ENCODE measurements around the gene KDM1A.

Gene KDM1A

DNA sequence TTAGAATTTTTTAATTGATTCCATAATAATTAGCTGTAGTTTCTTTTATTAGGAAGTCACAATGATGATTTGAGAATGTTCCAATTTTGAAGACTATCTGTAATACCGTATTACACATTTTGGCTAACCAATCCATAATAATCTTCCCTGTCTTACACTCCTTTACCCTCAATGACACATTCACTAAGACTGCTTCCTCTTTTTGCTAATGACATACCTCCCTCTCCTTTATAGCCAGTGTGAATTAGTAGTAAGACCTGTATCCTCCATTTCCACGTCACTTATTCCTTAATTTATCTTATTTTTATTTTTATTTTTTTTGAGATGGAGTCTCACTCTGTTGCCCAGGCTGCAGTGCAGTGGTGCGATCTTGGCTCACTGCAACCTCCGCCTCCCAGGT lies 10.1 kb downstream of the KDM1A start:
- TF ChIP-seq TOX (CRISPR knock-in tag; IDR thresholded peaks at IDR 0.05; ENCODE audit: borderline replicate concordance) (no peak), OSR1 (CRISPR knock-in tag; IDR thresholded peaks at IDR 0.05) (no peak), SNAI2 (CRISPR knock-in tag; IDR thresholded peaks at IDR 0.05) (no peak), ZFP30 (CRISPR knock-in tag; IDR thresholded peaks at IDR 0.05) (no peak), BACH2 (CRISPR knock-in tag; IDR thresholded peaks at IDR 0.05; ENCODE audit: borderline replicate concordance) (no peak)
- TF ChIP-seq, protein P1, sequence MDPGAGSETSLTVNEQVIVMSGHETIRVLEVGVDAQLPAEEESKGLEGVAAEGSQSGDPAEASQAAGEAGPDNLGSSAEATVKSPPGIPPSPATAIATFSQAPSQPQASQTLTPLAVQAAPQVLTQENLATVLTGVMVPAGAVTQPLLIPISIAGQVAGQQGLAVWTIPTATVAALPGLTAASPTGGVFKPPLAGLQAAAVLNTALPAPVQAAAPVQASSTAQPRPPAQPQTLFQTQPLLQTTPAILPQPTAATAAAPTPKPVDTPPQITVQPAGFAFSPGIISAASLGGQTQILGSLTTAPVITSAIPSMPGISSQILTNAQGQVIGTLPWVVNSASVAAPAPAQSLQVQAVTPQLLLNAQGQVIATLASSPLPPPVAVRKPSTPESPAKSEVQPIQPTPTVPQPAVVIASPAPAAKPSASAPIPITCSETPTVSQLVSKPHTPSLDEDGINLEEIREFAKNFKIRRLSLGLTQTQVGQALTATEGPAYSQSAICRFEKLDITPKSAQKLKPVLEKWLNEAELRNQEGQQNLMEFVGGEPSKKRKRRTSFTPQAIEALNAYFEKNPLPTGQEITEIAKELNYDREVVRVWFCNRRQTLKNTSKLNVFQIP (CRISPR knock-in tag; IDR thresholded peaks at IDR 0.05; ENCODE audit: borderline replicate concordance, low read depth): no peak
- TF ChIP-seq, protein P2, sequence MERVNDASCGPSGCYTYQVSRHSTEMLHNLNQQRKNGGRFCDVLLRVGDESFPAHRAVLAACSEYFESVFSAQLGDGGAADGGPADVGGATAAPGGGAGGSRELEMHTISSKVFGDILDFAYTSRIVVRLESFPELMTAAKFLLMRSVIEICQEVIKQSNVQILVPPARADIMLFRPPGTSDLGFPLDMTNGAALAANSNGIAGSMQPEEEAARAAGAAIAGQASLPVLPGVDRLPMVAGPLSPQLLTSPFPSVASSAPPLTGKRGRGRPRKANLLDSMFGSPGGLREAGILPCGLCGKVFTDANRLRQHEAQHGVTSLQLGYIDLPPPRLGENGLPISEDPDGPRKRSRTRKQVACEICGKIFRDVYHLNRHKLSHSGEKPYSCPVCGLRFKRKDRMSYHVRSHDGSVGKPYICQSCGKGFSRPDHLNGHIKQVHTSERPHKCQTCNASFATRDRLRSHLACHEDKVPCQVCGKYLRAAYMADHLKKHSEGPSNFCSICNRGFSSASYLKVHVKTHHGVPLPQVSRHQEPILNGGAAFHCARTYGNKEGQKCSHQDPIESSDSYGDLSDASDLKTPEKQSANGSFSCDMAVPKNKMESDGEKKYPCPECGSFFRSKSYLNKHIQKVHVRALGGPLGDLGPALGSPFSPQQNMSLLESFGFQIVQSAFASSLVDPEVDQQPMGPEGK (CRISPR knock-in tag; IDR thresholded peaks at IDR 0.05; ENCODE audit: borderline replicate concordance): no peak
- TF ChIP-seq, protein P3, sequence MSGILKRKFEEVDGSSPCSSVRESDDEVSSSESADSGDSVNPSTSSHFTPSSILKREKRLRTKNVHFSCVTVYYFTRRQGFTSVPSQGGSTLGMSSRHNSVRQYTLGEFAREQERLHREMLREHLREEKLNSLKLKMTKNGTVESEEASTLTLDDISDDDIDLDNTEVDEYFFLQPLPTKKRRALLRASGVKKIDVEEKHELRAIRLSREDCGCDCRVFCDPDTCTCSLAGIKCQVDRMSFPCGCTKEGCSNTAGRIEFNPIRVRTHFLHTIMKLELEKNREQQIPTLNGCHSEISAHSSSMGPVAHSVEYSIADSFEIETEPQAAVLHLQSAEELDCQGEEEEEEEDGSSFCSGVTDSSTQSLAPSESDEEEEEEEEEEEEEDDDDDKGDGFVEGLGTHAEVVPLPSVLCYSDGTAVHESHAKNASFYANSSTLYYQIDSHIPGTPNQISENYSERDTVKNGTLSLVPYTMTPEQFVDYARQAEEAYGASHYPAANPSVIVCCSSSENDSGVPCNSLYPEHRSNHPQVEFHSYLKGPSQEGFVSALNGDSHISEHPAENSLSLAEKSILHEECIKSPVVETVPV (CRISPR knock-in tag; IDR thresholded peaks at IDR 0.05): no peak
- ATAC-seq: no peak

DNA sequence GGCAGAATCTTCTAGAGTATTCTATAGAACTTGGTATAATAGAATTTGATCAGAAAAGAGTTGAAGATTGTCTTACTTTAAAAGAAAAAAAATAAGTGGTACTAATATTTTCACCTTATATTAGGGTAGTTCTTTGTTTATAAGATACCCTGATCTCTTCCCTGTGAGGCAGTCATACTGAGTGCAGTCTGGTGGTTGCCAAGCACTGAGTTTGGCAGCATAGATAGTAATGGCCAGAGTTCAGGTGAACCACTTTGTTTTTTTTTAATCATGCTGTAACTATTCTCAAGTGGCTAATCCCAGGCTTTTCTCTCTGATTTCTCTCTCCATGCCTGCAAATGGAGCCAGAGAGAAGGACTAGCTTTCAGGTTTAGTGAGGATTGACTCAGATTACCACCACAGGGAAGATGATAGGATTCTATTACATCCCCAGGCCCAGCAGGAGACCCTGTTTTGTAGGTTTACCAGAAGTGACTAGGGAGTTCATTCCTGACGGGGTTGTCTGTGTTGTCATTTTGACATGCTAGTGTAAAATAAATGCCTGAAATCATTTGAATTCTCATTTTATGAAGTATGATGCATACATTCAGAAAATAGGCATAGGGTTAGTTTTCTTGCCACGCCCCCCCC lies 16.7 kb downstream of the KDM1A start:
- TF ChIP-seq ZNF565 (CRISPR knock-in tag; conservative IDR thresholded peaks at IDR 0.05; ENCODE audit: low read depth) (no peak), ZFP30 (CRISPR knock-in tag; IDR thresholded peaks at IDR 0.05) (no peak), ISL1 (CRISPR knock-in tag; IDR thresholded peaks at IDR 0.05) (no peak), ZC3H10 (CRISPR knock-in tag; IDR thresholded peaks at IDR 0.05) (no peak), TCF4 (CRISPR knock-in tag; IDR thresholded peaks at IDR 0.05; ENCODE audit: borderline replicate concordance) (no peak), CSDC2 (CRISPR knock-in tag; IDR thresholded peaks at IDR 0.05) (no peak), ZFP3 (CRISPR knock-in tag; IDR thresholded peaks at IDR 0.05) (no peak)
- TF ChIP-seq, protein P4, sequence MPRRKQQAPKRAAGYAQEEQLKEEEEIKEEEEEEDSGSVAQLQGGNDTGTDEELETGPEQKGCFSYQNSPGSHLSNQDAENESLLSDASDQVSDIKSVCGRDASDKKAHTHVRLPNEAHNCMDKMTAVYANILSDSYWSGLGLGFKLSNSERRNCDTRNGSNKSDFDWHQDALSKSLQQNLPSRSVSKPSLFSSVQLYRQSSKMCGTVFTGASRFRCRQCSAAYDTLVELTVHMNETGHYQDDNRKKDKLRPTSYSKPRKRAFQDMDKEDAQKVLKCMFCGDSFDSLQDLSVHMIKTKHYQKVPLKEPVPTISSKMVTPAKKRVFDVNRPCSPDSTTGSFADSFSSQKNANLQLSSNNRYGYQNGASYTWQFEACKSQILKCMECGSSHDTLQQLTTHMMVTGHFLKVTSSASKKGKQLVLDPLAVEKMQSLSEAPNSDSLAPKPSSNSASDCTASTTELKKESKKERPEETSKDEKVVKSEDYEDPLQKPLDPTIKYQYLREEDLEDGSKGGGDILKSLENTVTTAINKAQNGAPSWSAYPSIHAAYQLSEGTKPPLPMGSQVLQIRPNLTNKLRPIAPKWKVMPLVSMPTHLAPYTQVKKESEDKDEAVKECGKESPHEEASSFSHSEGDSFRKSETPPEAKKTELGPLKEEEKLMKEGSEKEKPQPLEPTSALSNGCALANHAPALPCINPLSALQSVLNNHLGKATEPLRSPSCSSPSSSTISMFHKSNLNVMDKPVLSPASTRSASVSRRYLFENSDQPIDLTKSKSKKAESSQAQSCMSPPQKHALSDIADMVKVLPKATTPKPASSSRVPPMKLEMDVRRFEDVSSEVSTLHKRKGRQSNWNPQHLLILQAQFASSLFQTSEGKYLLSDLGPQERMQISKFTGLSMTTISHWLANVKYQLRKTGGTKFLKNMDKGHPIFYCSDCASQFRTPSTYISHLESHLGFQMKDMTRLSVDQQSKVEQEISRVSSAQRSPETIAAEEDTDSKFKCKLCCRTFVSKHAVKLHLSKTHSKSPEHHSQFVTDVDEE (CRISPR knock-in tag; IDR thresholded peaks at IDR 0.05): no peak
- TF ChIP-seq, protein P1 (CRISPR knock-in tag; IDR thresholded peaks at IDR 0.05; ENCODE audit: borderline replicate concordance, low read depth): no peak
- no peak for ATAC-seq

DNA sequence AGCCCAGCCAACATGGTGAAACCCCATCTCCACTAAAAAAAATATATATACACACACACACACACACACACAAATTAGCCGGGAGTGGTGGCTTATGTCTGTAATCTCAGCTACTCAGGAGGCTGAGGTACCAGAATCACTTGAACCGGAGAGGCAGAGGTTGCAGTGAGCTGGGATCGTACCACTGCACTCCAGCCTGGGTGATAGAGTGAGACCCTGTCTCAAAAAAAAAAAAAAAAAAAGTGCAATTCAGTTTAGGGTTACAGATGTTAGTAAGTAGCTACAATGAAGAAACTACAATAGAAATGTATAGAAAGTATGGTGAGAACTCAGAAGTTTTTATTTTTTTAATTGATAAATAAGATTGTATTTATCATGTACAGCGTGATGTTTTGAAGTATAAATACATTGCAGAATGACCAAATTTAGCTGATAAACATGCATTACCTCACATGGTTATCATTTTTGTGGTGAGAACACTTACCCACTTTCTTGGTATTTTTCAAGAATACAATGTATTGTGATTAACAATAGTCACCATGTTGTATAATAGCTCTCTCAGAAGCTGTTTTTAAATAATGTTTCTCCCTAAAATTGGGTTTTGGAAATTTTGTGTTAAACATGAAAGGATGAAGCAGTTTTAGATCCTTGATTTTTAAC lies 17.9 kb downstream of the KDM1A start:
- no peak for TF ChIP-seq RARB (CRISPR knock-in tag; IDR thresholded peaks at IDR 0.05)
- no peak for TF ChIP-seq ZFP3 (CRISPR knock-in tag; IDR thresholded peaks at IDR 0.05)
- TF ChIP-seq GLIS3 (CRISPR knock-in tag; IDR thresholded peaks at IDR 0.05): no peak
- TF ChIP-seq ZNF8 (CRISPR knock-in tag; IDR thresholded peaks at IDR 0.05): no peak
- TF ChIP-seq ISL1 (CRISPR knock-in tag; IDR thresholded peaks at IDR 0.05): no peak
- TF ChIP-seq ZFP30 (CRISPR knock-in tag; IDR thresholded peaks at IDR 0.05): no peak
- no peak for TF ChIP-seq ESRRG (CRISPR knock-in tag; IDR thresholded peaks at IDR 0.05)
- TF ChIP-seq, protein P2 (CRISPR knock-in tag; IDR thresholded peaks at IDR 0.05; ENCODE audit: borderline replicate concordance): no peak
- no peak for TF ChIP-seq ZNF70 (CRISPR knock-in tag; IDR thresholded peaks at IDR 0.05)
- TF ChIP-seq ARNTL (CRISPR knock-in tag; IDR thresholded peaks at IDR 0.05; ENCODE audit: borderline replicate concordance, low read depth): no peak
- no peak for TF ChIP-seq CSDC2 (CRISPR knock-in tag; IDR thresholded peaks at IDR 0.05)
- TF ChIP-seq SNAI2 (CRISPR knock-in tag; IDR thresholded peaks at IDR 0.05): no peak
- no peak for TF ChIP-seq ZNF565 (CRISPR knock-in tag; conservative IDR thresholded peaks at IDR 0.05; ENCODE audit: low read depth)
- TF ChIP-seq OSR1 (CRISPR knock-in tag; IDR thresholded peaks at IDR 0.05): no peak
- ATAC-seq: no peak

Measured in SK-N-SH treated with all-trans-retinoic acid at 6 μM for 48 hours (cell line).